HG02588 (cell line): ENCODE results near the gene SH3BP5.
"Not testable (repeated sequence)": the region's sequence is repeated elsewhere in the genome, so short reads cannot be mapped to it uniquely, and the experiment has no call there.

Source experiments
- ATAC-seq: cut with Tn5 transposase; IDR thresholded peaks from one replicate; pipeline ENCODE4 v1.9.1; 2021; ENCODE audit warnings: mild to moderate bottlenecking, moderate library complexity; ENCODE audit not compliant: unreplicated experiment

SH3BP5 gene, protein sequence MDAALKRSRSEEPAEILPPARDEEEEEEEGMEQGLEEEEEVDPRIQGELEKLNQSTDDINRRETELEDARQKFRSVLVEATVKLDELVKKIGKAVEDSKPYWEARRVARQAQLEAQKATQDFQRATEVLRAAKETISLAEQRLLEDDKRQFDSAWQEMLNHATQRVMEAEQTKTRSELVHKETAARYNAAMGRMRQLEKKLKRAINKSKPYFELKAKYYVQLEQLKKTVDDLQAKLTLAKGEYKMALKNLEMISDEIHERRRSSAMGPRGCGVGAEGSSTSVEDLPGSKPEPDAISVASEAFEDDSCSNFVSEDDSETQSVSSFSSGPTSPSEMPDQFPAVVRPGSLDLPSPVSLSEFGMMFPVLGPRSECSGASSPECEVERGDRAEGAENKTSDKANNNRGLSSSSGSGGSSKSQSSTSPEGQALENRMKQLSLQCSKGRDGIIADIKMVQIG

DNA sequence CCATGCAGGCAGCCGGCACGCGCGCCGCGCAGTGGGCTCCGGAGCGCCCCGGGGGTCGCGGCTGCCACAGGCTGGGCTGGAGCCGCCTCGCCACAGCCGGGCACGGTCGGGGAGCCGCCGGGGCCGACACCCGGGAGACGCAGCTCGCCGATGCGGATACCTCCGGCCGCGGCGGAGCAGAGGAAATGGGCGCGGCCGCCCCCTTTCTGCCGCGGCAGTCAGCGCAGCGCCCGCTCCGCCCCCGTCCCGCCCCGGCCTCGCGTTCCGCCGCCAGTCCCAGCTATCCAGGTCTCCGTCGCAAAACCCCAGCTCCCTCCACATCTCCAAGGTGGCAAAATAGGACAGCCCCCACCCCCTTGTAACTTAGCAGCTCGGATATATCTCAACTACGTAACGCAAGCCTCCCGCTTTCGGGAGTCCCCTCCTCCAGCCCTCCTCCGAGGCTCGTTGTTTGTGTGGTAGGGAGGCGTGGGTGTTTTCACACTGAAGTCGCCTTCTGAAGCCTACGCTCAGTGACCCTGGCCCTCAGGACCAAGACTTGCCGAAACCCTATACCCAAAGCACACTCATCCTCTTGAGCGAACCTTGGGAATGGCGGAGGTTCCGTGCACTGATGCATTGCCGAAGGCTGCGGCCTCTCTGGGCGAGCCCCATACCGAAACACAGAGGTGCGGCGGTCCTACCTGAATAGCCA lies at the start of gene SH3BP5:
SH3BP5 (minus strand) TSS at position 182 of the 694 bp plus-strand sequence; CDS start at position 4, 178 bp downstream.
- ATAC-seq, result peak; percentile 77

DNA sequence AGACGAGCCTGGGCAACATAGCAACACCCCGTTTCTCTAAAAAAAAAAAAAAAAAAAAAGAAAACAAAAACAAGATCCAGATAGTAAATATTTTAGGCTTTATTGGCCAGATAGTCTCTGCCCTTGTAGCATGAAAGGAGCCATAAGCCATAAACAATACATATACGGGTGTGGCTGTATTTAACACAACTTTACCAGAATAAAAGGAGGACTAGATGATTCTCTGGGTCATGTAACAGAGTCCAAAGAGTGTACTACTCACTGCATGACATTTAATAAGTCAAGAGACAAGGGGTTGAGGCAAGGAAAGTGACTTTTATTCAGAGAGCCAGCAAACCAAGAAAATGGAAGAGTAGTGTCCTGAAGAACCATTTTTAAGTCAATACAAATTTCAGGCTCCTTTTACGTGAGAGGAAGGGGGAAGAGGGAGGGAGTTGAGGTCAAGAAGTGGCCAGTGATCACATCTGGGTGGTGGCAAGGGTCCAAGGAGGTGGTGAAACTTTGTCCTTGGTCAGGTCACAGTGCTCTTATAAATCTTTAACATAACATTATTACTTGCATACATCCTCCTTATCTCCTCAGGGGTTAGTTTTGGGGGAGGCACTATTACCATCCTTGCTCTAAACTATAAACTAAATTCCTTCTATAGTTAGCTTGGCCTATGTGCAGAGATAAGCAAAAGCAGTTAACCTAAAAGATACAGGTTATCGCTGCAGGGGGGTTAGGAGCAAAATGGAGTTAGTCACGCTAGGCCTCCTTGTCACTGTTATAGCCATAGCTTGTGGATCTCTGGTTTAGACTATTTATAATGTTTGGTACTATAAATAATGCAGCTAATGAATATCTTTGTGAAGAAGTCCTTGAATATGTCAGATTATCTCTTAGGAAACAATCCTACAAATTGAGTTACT lies 48.8 kb upstream of the SH3BP5 start:
- ATAC-seq, result no peak

DNA sequence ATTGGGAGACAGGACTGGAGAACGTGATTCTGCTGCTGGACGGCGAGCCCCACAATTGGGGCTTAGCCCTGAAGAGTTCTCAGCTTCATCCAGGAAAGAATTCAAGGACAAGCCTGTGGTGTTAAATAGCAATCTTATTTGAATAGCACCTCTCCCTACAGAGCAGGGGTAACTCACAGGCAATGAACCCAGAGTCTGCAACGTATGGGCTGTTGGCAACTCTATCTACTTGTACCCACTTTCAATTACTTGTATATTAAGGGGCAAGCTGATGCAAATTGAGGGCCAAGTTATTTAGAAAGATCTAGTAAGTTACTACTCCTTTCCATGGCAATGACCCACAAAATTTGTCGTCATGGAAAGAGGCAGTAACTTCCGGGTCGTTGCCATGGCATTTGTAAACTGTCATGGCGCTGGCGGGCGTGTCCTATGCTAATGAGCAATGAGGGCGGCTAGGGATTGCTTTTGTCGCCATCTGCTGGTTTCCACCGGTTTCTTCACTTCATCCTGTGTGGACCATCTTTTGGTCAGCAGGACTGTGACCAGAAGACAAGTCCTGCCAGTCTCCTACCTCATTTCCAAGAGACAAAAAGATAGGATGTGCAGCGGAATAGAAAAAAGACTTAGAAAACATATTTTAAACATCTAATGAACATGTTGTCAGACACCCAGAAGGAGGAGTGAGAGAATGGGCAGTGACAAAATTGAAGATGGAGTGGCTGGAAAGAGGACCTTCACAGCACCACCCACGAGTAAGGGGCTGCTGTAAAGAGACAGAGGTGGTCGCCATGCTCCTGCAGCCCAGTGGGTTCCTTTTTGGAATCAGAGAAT lies 45.8 kb upstream of the SH3BP5 start:
- ATAC-seq, result peak; percentile 80

GRCh38 chr3:15375461-15376000 lies 43.1 kb upstream of the SH3BP5 start:
- ATAC-seq, result no peak

GRCh38 chr3:15372918-15373317 lies 40.5 kb upstream of the SH3BP5 start:
- no peak for ATAC-seq

DNA sequence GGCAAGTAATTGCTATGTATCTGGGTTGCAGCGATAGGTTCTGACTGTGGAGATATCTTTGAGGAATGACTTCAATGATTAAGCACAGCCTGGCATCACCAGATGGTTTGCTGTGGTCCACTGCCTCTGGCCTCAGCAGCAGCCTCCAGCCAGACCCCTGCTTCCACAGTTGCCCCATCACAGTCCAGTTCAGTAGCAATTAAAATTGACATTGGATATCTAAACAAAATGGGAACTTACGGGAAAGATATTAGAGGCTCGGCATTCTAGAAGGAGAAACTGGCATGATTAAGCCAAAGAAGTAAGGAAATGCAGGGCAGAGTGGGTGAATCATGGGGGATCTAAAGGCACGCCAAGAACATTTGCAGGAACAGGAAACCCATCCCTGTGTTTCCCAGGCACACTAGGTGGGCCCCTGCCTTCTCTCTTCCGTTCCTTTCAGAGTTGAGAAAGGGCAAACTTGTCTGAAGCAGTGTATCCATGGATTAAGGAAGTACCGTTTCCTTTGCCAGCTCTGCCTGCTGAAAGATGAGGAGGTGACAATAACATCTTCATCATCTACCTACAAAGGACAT lies 36.3 kb upstream of the SH3BP5 start:
- ATAC-seq, result no peak

DNA sequence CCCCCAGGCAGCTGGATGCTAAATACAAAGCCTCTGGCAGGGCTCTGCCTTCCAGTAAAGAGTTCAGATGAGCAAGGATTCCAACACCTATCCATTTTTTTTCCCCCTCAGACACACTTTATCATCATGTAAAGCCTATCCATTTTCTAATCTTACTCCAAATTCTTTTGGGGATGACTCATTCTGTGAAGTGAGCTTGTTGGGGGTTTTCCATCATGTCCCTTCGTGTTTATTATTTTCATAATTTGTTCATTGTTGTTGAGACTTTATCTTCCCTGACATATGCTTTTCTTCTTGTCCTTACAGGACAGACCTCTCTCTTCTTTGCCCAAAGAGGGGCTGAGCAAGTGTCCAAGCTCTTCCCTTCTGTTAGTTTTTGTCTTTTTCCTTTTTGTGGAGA lies 34.7 kb upstream of the SH3BP5 start:
- ATAC-seq, result no peak

- ATAC-seq, result not testable (repeated sequence)
Observed at GRCh38 chr3:15364078-15364477, 31.7 kb upstream of the SH3BP5 start.

DNA sequence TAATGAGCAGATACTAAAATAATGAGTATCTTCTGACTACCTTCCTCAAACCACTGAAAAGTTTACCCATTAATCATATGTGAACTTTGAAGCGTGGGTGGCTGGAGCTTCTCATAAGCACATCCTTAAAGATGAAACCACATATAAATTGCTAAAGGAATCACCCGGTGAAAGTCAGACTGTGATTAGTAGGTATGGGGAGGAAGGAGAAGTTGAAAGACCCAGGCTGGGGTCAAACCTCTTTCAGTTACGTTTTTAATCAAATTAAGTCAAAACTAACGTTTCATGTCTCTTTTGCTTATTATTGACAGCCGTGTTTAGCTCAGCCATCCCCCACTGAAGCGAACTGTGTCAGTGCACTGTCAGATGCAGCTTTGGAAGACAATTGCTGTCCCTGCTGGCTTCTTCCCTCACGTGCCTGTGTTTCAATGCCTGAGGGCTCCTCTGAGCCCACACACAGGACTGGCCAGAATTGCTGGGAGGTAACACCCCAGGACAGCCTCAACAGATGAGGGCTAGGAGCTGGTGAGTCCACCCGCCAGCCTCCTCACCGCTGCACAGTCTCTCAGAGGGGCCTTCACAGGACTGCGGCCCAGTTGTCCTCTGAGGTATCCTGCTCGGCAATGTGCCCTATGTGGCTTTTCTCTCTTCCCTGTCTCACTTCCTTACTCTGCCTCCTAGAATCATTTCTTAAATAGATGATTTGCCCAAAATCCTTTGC lies 29.3 kb upstream of the SH3BP5 start:
- peak; percentile 68 for ATAC-seq

DNA sequence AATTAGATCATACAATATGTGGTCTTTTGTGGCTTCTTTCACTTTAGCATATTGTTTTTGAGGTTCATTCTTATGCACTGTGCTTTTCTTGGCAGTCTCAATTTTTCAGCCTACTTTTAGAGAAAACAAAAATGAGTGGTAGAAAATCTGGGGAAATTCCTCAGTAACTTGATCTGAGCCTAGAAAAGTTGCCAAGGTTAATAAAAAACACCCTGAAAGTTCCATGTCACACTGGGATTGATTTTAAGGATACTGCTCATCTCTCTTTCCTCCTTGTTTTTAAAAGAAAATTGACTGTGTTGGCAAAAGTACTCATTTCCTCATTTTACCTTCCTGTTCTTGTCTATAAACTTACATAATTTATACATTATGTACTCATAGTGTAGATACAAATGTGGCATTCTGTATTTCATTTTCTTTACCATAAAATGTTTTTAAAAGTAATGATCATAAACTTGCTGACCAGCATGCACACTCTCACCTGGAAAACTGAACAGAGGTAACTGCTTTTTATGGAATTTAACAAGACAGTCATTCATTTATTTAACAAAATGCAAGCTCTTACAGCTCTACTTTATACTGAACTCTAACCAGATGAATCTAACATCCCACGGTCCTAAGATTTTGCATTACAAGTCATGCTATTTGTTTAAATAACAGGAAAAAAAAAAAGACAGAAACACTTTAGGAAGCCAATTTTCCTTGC lies 28.6 kb upstream of the SH3BP5 start:
- no peak for ATAC-seq

- ATAC-seq, result no peak
Observed at GRCh38 chr3:15359677-15360397, 27.5 kb upstream of the SH3BP5 start.

DNA sequence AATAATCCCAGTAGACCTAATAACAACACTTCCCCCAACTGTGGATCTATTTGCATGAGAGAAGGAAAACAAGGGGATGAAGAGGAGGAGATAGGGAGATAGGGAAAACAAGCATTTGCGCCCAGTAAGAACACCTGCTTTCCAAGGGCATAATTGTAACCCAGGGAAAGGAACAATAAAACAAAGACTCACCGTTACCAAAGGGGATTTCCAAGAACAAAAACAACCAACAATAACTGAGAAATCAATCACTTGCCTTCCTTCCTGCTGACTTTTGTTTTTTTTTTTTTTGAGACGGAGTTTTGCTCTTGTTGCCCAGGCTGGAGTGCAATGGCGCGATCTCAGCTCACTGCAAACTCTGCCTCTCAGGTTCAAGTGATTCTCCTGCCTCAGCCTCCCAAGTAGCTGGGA lies 24.3 kb upstream of the SH3BP5 start:
- not testable (repeated sequence) for ATAC-seq

- no peak for ATAC-seq
Observed at GRCh38 chr3:15356176-15356575, 23.8 kb upstream of the SH3BP5 start.

DNA sequence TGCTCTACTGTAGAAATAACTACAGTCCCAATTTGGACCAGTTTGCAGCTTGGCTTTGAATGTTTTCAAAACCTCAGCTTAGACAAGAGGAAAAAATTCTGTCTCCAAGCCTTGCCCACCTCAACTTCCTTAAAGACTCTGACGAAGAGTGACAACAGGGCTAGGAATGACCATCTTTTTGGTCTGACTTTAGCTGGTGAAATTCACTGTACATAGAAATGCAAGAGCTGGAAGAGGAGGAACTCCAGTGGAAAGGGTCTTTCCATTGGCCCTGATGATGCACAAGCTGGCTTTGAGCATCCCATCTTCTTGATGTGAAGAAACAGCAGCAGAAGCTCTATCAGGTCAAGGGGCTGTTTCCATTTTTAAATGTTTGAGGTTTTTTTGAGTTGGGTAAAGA lies 22.7 kb upstream of the SH3BP5 start:
- no peak for ATAC-seq

GRCh38 chr3:15354485-15354884 lies 22.1 kb upstream of the SH3BP5 start:
- no peak for ATAC-seq

- no peak for ATAC-seq
Observed at GRCh38 chr3:15350141-15350540, 17.8 kb upstream of the SH3BP5 start.

- not testable (repeated sequence) for ATAC-seq
Observed at GRCh38 chr3:15349438-15349837, 17.1 kb upstream of the SH3BP5 start.

- no peak for ATAC-seq
Observed at GRCh38 chr3:15348246-15348645, 15.9 kb upstream of the SH3BP5 start.
